HepG2 (cell line): Measurements from ENCODE around the gene MSANTD1. TPM values are rescaled to one million over a fixed set of nuclear protein-coding genes. Genes with fewer than 3 reads are reported as not detected.

Source experiments
- ATF6 ChIP-seq: sonication (generic); formaldehyde crosslinking; conservative IDR thresholded peaks from 2 replicates; pipeline ENCODE4 v1.4.0; 2020; ENCODE audit warnings: missing genetic modification reagents
- CREB3 ChIP-seq: sonication (generic); formaldehyde crosslinking; IDR thresholded peaks from 2 replicates; pipeline ENCODE4 v1.5.0; 2020; ENCODE audit warnings: missing genetic modification reagents
- IRF2 ChIP-seq: IDR thresholded peaks from 2 replicates; pipeline ENCODE4 v1.6.1; 2018; ENCODE audit warnings: missing genetic modification reagents, missing compliant biosample characterization
- JDP2 ChIP-seq: sonication (generic); formaldehyde crosslinking; IDR thresholded peaks from 2 replicates; pipeline ENCODE4 v1.8.1; 2022; ENCODE audit warnings: missing genetic modification reagents, borderline replicate concordance
- MEF2D ChIP-seq: sonication (generic); formaldehyde crosslinking; IDR thresholded peaks from 2 replicates; pipeline ENCODE4 v1.5.1; 2020; ENCODE audit warnings: mild to moderate bottlenecking, missing genetic modification reagents
- NFATC3 ChIP-seq: sonication (generic); formaldehyde crosslinking; IDR thresholded peaks from 2 replicates; pipeline ENCODE4 v1.5.1; 2020; ENCODE audit warnings: mild to moderate bottlenecking, missing genetic modification reagents
- NONO ChIP-seq, 2 experiments: fragments of 450-650 bp in 1 of 2; sonication (generic) in 1 of 2; formaldehyde crosslinking in 1 of 2; IDR thresholded peaks in 1 of 2; conservative IDR thresholded peaks in 1 of 2; 2 replicates each; pipeline versions ENCODE4 v1.6.1 to v1.8.0; 2017 to 2022; ENCODE audit warnings: mild to moderate bottlenecking in 1 of 2, missing genetic modification reagents in 1 of 2, moderate library complexity in 1 of 2
- PHF21A ChIP-seq: sonication (generic); formaldehyde crosslinking; IDR thresholded peaks from 2 replicates; pipeline ENCODE4 v1.5.0; 2020; ENCODE audit warnings: mild to moderate bottlenecking, missing genetic modification reagents
- TFAP4 ChIP-seq: sonication (generic); IDR thresholded peaks from 2 replicates; pipeline ENCODE4 v1.6.1; 2016; ENCODE audit warnings: low read depth, borderline replicate concordance
- ZNF331 ChIP-seq: sonication (generic); formaldehyde crosslinking; IDR thresholded peaks from 2 replicates; pipeline ENCODE4 v1.4.0; 2020; ENCODE audit warnings: missing genetic modification reagents
- ZNF562 ChIP-seq: sonication (generic); formaldehyde crosslinking; IDR thresholded peaks from 2 replicates; pipeline ENCODE4 v1.8.0; 2022; ENCODE audit warnings: missing genetic modification reagents, borderline replicate concordance
- ZNF652 ChIP-seq: IDR thresholded peaks from 2 replicates; pipeline ENCODE4 v1.6.1; 2016; ENCODE audit warnings: low read depth, borderline replicate concordance
- ZNF704 ChIP-seq: sonication (generic); formaldehyde crosslinking; IDR thresholded peaks from 2 replicates; pipeline ENCODE4 v1.8.1; 2023; ENCODE audit warnings: mild to moderate bottlenecking, inconsistent platforms, moderate library complexity, missing genetic modification reagents, borderline replicate concordance
- ZNF780A ChIP-seq: sonication (generic); formaldehyde crosslinking; IDR thresholded peaks from 2 replicates; pipeline ENCODE4 v1.8.0; 2022; ENCODE audit warnings: mild to moderate bottlenecking, missing genetic modification reagents, moderate library complexity
- ZSCAN12 ChIP-seq: sonication (generic); formaldehyde crosslinking; IDR thresholded peaks from 2 replicates; pipeline ENCODE4 v1.9.0; 2021; ENCODE audit warnings: mild to moderate bottlenecking, missing genetic modification reagents
- polyA plus RNA-seq, 8 experiments: library from polyadenylated mRNA; depleted of rRNA in 3 of 8; stranded (reverse) in 7 of 8; unstranded in 1 of 8; fragments of >200 nt; fragmentation: Illumina TruSeq in 4 of 8; extraction: Trizol in 4 of 8; gene quantifications; 2 replicates each; pipeline versions ENCODE4 v1.2.1 to v1.2.3, GENCODE V29; 2011 to 2016; ENCODE audit warnings: low read depth in 4 of 8, missing spikeins in 1 of 8, mixed read lengths in 1 of 8; ENCODE audit not compliant: insufficient read depth in 1 of 8
- total RNA-seq, 5 experiments: library from RNA; depleted of rRNA; stranded (reverse); fragments of >200 nt; fragmentation: Illumina TruSeq; extraction: Trizol; gene quantifications; 2 replicates each; pipeline ENCODE4 v1.2.3, GENCODE V29; 2016; ENCODE audit warnings: low read depth in 1 of 5
- TF ChIP-seq, protein P1 (sequence below): sonication (generic); formaldehyde crosslinking; IDR thresholded peaks from 2 replicates; pipeline ENCODE4 v1.8.1; 2023; ENCODE audit warnings: mild to moderate bottlenecking, moderate library complexity, missing genetic modification reagents
- TF ChIP-seq, protein P2 (sequence below): sonication (generic); formaldehyde crosslinking; IDR thresholded peaks from 2 replicates; pipeline ENCODE4 v1.8.0; 2022; ENCODE audit warnings: missing genetic modification reagents, mild to moderate bottlenecking, inconsistent platforms, borderline replicate concordance

Gene MSANTD1
- total and polyA plus RNA-seq, 2 of the 13 experiments (the other 11 are each of a cell fraction or from before 2014, with no cell fraction given): 0.22 to 0.40 TPM

DNA sequence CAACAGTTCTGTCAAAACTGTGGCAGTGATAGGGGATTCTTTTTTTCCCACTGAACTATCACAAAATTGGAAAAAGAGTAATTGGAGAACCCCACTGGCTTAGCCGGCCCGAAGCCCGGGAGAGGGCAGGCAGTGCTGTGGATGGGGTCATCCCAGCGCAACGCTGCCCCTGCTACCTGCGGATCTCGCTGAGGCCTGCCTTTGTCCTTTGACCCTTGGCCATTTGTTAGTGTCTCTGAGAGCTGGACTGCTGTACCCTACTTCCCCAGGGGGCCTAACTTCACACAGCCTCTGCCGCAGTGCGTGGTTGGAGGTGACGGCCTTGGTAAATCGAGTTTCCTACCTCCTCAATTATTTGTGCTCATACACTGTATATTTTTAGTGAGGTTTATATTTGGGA lies 43.0 kb upstream of the MSANTD1 start (continued):
- TF ChIP-seq ZNF331 (CRISPR knock-in tag): peak; percentile 61
- peak; percentile 83 for TF ChIP-seq PHF21A (CRISPR knock-in tag)
- no peak for TF ChIP-seq ZNF652 (CRISPR knock-in tag)
- TF ChIP-seq ZNF562 (CRISPR knock-in tag): no peak
- peak; percentile 30; the same call in 1 of the 2 replicates for TF ChIP-seq TFAP4
- no peak for TF ChIP-seq JDP2 (CRISPR knock-in tag)
- no peak for TF ChIP-seq NFATC3 (CRISPR knock-in tag)
- TF ChIP-seq NONO (IDR thresholded peaks at IDR 0.05): no peak
- TF ChIP-seq NONO (CRISPR knock-in tag; conservative IDR thresholded peaks at IDR 0.05): 0 out of 2 replicates have a peak, but pooled peaks have one; percentile 20
- TF ChIP-seq, protein P1, sequence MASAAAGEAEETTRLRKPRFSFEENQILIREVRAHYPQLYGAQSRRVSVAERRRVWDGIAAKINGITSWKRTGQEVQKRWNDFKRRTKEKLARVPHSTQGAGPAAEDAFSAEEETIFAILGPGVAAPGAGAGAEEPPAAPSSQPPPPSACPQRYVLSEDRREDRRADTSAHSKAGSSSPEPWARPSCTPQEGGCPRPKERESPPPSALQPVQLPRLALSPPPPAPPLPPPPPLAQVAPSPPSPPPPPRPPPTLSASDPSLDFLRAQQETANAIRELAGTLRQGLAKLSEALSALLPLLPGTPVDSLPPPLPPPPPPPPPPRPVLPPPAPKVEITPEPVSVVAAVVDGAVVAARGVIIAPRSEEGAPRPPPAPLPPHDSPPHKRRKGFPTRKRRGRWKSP: no peak
- no peak for TF ChIP-seq ZNF780A (CRISPR knock-in tag)
- no peak for TF ChIP-seq ATF6 (CRISPR knock-in tag)
- no peak for TF ChIP-seq ZSCAN12 (CRISPR knock-in tag)
- TF ChIP-seq, protein P2, sequence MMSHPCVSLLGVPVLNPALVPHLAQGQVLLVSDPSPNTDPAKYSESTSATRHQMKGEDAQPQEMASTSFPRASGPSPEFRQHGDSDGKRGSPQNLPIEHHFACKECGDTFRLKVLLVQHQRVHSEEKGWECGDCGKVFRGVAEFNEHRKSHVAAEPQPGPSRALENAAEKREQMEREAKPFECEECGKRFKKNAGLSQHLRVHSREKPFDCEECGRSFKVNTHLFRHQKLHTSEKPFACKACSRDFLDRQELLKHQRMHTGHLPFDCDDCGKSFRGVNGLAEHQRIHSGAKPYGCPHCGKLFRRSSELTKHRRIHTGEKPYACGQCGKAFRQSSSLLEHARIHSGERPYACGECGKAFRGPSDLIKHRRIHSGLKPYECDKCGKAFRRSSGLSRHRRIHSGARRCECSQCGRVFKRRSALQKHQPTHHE (CRISPR knock-in tag): no peak
- no peak for TF ChIP-seq CREB3 (CRISPR knock-in tag)
- no peak for TF ChIP-seq ZNF704 (CRISPR knock-in tag)
- 0 out of 2 replicates have a peak, but pooled peaks have one; percentile 61 for TF ChIP-seq MEF2D (CRISPR knock-in tag)
- TF ChIP-seq IRF2 (CRISPR knock-in tag): peak; percentile 63; the same call in 1 of the 2 replicates
